ENCODE measurements around the gene NPHS2.

DNA sequence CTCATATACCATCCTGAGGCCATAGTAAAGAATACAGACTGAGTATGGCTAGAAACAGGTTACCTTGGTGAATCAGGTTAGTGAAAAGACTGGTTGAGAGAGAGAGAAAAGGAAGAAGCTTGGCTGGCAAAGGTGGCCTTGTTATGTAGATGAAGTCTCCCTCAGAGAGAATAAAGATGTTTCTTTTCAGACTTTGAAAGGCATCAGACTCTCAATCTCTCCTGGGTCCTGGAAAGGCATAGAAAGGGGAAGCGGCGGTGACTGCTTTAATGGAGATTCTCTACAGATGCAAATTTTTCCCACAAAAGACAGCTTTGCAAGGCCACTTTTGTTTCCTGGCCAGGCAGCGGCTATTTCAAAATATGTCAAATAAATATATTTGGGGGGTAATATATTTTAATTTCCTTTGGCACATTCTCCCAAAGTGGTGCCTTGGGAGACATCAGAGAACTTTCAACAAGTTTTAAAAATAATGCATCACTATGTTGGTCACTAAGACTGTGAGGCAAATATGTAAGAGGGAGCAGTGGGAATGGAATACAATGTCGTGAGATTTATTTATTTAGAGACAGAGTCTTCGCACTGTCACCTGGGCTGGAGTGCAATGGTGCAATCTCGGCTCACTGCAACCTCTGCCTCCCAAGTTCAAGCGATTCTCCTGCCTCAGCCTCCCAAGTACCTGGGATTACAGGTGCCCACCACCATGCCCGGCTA is 46.1 kb downstream of the NPHS2 start:
- TF ChIP-seq, protein P1, sequence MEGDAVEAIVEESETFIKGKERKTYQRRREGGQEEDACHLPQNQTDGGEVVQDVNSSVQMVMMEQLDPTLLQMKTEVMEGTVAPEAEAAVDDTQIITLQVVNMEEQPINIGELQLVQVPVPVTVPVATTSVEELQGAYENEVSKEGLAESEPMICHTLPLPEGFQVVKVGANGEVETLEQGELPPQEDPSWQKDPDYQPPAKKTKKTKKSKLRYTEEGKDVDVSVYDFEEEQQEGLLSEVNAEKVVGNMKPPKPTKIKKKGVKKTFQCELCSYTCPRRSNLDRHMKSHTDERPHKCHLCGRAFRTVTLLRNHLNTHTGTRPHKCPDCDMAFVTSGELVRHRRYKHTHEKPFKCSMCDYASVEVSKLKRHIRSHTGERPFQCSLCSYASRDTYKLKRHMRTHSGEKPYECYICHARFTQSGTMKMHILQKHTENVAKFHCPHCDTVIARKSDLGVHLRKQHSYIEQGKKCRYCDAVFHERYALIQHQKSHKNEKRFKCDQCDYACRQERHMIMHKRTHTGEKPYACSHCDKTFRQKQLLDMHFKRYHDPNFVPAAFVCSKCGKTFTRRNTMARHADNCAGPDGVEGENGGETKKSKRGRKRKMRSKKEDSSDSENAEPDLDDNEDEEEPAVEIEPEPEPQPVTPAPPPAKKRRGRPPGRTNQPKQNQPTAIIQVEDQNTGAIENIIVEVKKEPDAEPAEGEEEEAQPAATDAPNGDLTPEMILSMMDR (conservative IDR thresholded peaks at IDR 0.05; ENCODE audit: low read length) = no peak
- no peak for TF ChIP-seq EZH2phosphoT487 (IDR thresholded peaks at IDR 0.05; ENCODE audit: borderline replicate concordance)

All from Loucy (cell line).